Measurements from ENCODE around the gene ARHGEF10L.

ARHGEF10L gene

GRCh38 chr1:17706445-17706844 is 166.9 kb downstream of the ARHGEF10L start:
- no peak for DNase-seq (ENCODE audit: low read depth in 2 of 2)

GRCh38 chr1:17709981-17710380 is 170.5 kb downstream of the ARHGEF10L start:
- no peak for DNase-seq (ENCODE audit: low read depth in 2 of 2)

- DNase-seq (ENCODE audit: low read depth in 2 of 2) = no peak
Observed at GRCh38 chr1:17710889-17711576, 171.5 kb downstream of the ARHGEF10L start.

GRCh38 chr1:17711577-17711910 is 172.0 kb downstream of the ARHGEF10L start:
- no peak for DNase-seq (ENCODE audit: low read depth in 2 of 2)

- DNase-seq (ENCODE audit: low read depth in 2 of 2) = no peak
Observed at GRCh38 chr1:17711941-17712340, 172.4 kb downstream of the ARHGEF10L start.

- DNase-seq (ENCODE audit: low read depth in 2 of 2) = no peak
Observed at GRCh38 chr1:17713993-17714392, 174.5 kb downstream of the ARHGEF10L start.

- no peak for DNase-seq (ENCODE audit: low read depth in 2 of 2)
Observed at GRCh38 chr1:17717594-17718535, 178.4 kb downstream of the ARHGEF10L start.

- no peak for DNase-seq (ENCODE audit: low read depth in 2 of 2)
Observed at GRCh38 chr1:17719874-17720273, 180.4 kb downstream of the ARHGEF10L start.

GRCh38 chr1:17721444-17721843 is 181.9 kb downstream of the ARHGEF10L start:
- no peak for DNase-seq (ENCODE audit: low read depth in 2 of 2)

- no peak for DNase-seq (ENCODE audit: low read depth in 2 of 2)
Observed at GRCh38 chr1:17723684-17724083, 184.2 kb downstream of the ARHGEF10L start.

- DNase-seq (ENCODE audit: low read depth in 2 of 2) = no peak
Observed at GRCh38 chr1:17724150-17724549, 184.7 kb downstream of the ARHGEF10L start.

- no peak for DNase-seq (ENCODE audit: low read depth in 2 of 2)
Observed at GRCh38 chr1:17725084-17725719, 185.7 kb downstream of the ARHGEF10L start.

GRCh38 chr1:17725811-17726582 is 186.5 kb downstream of the ARHGEF10L start:
- no peak for DNase-seq (ENCODE audit: low read depth in 2 of 2)

GRCh38 chr1:17728123-17728712 is 188.7 kb downstream of the ARHGEF10L start:
- no peak for DNase-seq (ENCODE audit: low read depth in 2 of 2)

GRCh38 chr1:17729248-17729647 is 189.8 kb downstream of the ARHGEF10L start:
- DNase-seq (ENCODE audit: low read depth in 2 of 2) = no peak

GRCh38 chr1:17729909-17730308 is 190.4 kb downstream of the ARHGEF10L start:
- DNase-seq (ENCODE audit: low read depth in 2 of 2) = no peak

GRCh38 chr1:17731460-17731859 is 192.0 kb downstream of the ARHGEF10L start:
- DNase-seq (ENCODE audit: low read depth in 2 of 2) = no peak

- DNase-seq (ENCODE audit: low read depth in 2 of 2) = no peak
Observed at GRCh38 chr1:17732475-17732874, 193.0 kb downstream of the ARHGEF10L start.

- no peak for DNase-seq (ENCODE audit: low read depth in 2 of 2)
Observed at GRCh38 chr1:17733661-17734060, 194.2 kb downstream of the ARHGEF10L start.

- no peak for DNase-seq (ENCODE audit: low read depth in 2 of 2)
Observed at GRCh38 chr1:17734609-17735008, 195.1 kb downstream of the ARHGEF10L start.

GRCh38 chr1:17735348-17735747 is 195.8 kb downstream of the ARHGEF10L start:
- DNase-seq (ENCODE audit: low read depth in 2 of 2) = no peak

Data from stimulated activated CD8-positive, alpha-beta memory T cell treated with anti-CD3 and anti-CD28 coated beads, Interleukin-7, amount 100 ng/mL, for 4 hours (primary cell).